ENCODE measurements around the gene SASH1.
A peak's percentile ranks its signal among the peaks of the same experiment; 100 is the strongest.

SASH1 gene

DNA sequence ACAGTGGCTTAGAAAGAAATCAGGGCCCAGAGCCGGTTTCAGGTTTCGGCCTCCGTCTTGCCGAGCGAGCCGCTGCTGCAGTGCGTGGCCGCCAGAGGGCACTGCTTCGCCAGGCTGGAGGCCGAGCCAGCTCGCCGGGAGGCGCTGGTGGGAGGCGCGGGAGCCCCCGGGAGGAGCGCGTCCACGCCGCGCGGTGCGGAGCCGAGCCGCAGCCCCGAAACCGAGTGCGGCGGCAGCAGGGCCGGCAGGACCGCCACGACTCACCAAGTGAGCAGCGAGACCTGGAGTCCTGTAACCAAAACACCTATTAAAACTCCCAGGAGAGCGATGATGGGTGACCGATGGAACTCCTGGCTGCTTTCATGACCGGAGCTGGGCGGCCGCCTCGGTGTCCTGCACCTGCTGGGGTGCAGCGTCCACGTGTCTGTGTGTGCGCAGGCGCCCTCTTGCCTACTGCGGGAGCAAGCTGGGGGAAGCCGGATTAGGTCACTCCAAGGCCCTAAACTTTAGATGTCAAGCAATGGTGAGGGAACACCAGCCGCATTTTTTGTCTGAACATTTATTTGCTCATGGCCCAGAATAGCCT, 217.3 kb downstream of the SASH1 start:
- peak; percentile 65 for TF ChIP-seq CTCF (conservative IDR thresholded peaks at IDR 0.05; ENCODE audit: control insufficient read depth, insufficient read depth, low read depth, low read length)
- DNase-seq (ENCODE audit: low read depth), result peak; percentile 62
- peak overlapping the region; percentile 43 for H3K4me3 ChIP-seq (ENCODE audit: control insufficient read depth, low read depth, low read length)

DNA sequence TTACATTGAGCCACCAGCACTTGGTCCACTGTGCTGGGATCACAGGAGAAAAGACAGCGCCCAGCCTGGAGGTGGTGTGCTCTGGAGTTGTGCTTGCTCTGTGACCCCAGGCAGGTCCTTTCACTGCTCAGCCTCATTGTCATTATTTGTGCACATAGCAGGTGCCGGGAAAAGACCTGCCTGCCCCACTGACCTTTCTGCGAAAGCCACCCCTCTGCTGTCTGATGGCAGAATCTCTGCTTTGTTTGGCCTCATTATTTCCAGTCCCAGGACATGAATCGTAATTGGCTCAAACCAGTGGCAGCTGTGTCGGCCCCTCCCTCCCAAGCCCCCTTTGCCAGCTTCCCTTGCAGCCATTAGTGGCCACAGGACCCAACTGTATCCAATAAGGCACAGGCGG, 219.0 kb downstream of the SASH1 start:
- no peak for TF ChIP-seq CTCF (conservative IDR thresholded peaks at IDR 0.05; ENCODE audit: control insufficient read depth, insufficient read depth, low read depth, low read length)
- no peak overlapping the region for H3K4me3 ChIP-seq (ENCODE audit: control insufficient read depth, low read depth, low read length)
- no peak for DNase-seq (ENCODE audit: low read depth)

GRCh38 chr6:148563066-148563465, 220.4 kb downstream of the SASH1 start:
- no peak for DNase-seq (ENCODE audit: low read depth)
- TF ChIP-seq CTCF (conservative IDR thresholded peaks at IDR 0.05; ENCODE audit: control insufficient read depth, insufficient read depth, low read depth, low read length), result no peak
- H3K4me3 ChIP-seq (ENCODE audit: control insufficient read depth, low read depth, low read length), result no peak overlapping the region

- no peak for TF ChIP-seq CTCF (conservative IDR thresholded peaks at IDR 0.05; ENCODE audit: control insufficient read depth, insufficient read depth, low read depth, low read length)
- DNase-seq (ENCODE audit: low read depth), result no peak
- H3K4me3 ChIP-seq (ENCODE audit: control insufficient read depth, low read depth, low read length), result no peak overlapping the region
These were observed 221.9 kb downstream of the SASH1 start for GRCh38 chr6:148564494-148565035.

- peak; percentile 40 for DNase-seq (ENCODE audit: low read depth)
- TF ChIP-seq CTCF (conservative IDR thresholded peaks at IDR 0.05; ENCODE audit: control insufficient read depth, insufficient read depth, low read depth, low read length), result no peak
- no peak overlapping the region for H3K4me3 ChIP-seq (ENCODE audit: control insufficient read depth, low read depth, low read length)
These were observed 222.8 kb downstream of the SASH1 start for GRCh38 chr6:148565321-148565926.

GRCh38 chr6:148565930-148566663, 223.5 kb downstream of the SASH1 start:
- DNase-seq (ENCODE audit: low read depth), result peak; percentile 97
- H3K4me3 ChIP-seq (ENCODE audit: control insufficient read depth, low read depth, low read length), result no peak overlapping the region
- TF ChIP-seq CTCF (conservative IDR thresholded peaks at IDR 0.05; ENCODE audit: control insufficient read depth, insufficient read depth, low read depth, low read length), result no peak

Data from fibroblast of mammary gland (primary cell).